HepG2 (cell line): ENCODE results near the gene HSDL2. TPM values are rescaled to one million over a fixed set of nuclear protein-coding genes. Genes with fewer than 3 reads are reported as not detected.

ENCODE experiments used
- ATAC-seq: fragments of 200-7000 bp; cut with Tn5 transposase; 3 replicates; pipeline ENCODE4 v1.9.1; 2020; ENCODE audit warnings: mild to moderate bottlenecking, moderate library complexity
- BruUV-seq: library from RNA; stranded (reverse); fragments of 400-500 nt; replicated peaks from 2 replicates; lab custom pipeline; 2021; lab: Mats Ljungman, UMichigan
- CTCF ChIA-PET: fragments of 300-600 bp; formaldehyde crosslinking; extraction: SDS; loops from one replicate; lab custom pipeline; 2021; ENCODE audit warnings: low total read pairs, inconsistent platforms, low intra/inter-chr PET ratio; lab: Yijun Ruan, JAX
- POLR2A ChIA-PET: fragments of 350-600 bp; sonication (Branson Sonifier 250); formaldehyde crosslinking; loops from one replicate; lab custom pipeline; 2020; ENCODE audit warnings: antibody characterized with exemption, inconsistent platforms; lab: Yijun Ruan, JAX
- DNase-seq: peaks from one replicate; pipeline ENCODE4 v3.0.0-alpha.2; 2015; ENCODE audit warnings: low spot score
- FAIRE-seq: peaks from 3 replicates; lab custom pipeline; 2011; peaks lifted over from hg19 to GRCh38; lab: Jason Lieb, UNC
- H2AFZ ChIP-seq: one replicate; pipeline ENCODE4 v1.6.1; 2011; ENCODE audit warnings: low read length, inconsistent platforms
- H3K27ac ChIP-seq: fragments of 300-600 bp; 3 replicates; pipeline ENCODE4 v1.8.0; 2011; ENCODE audit warnings: mixed run types, mild to moderate bottlenecking, mixed read lengths, low read length, inconsistent platforms; ENCODE audit not compliant: insufficient read depth; ENCODE audit errors: extremely low read length
- H3K27me3 ChIP-seq, 2 experiments: fragments of 200-600 bp in 1 of 2; 2 replicates in 1 of 2; 3 replicates in 1 of 2; pipeline versions ENCODE4 v1.6.0 to v1.8.0; 2011; ENCODE audit warnings: low read length in 2 of 2, mild to moderate bottlenecking in 2 of 2, moderate library complexity in 2 of 2, inconsistent platforms in 1 of 2; ENCODE audit not compliant: insufficient read depth in 2 of 2, control insufficient read depth in 1 of 2
- H3K36me3 ChIP-seq, 2 experiments: fragments of 200-600 bp in 1 of 2; replicated peaks in 1 of 2; 2 replicates in 1 of 2; 3 replicates in 1 of 2; pipeline versions ENCODE4 v1.5.1 to v1.8.0; 2011; ENCODE audit warnings: low read length in 2 of 2, inconsistent platforms in 1 of 2; ENCODE audit not compliant: insufficient read depth in 2 of 2, control insufficient read depth in 1 of 2
- H3K4me1 ChIP-seq: 2 replicates; pipeline ENCODE4 v1.5.1; 2012; ENCODE audit warnings: low read length, inconsistent platforms; ENCODE audit not compliant: insufficient read depth
- H3K4me2 ChIP-seq: 2 replicates; pipeline ENCODE4 v1.6.0; 2011; ENCODE audit warnings: low read depth, low read length, inconsistent platforms
- H3K4me3 ChIP-seq, 3 experiments: fragments of 200-600 bp in 1 of 3; sonication (generic), shearing (Covaris generic) in 1 of 3; replicated peaks in 1 of 3; 2 replicates each; pipeline ENCODE4 v1.5.1; 2011 to 2016; ENCODE audit warnings: low read length in 3 of 3, inconsistent platforms in 2 of 3, low read depth in 2 of 3, mild to moderate bottlenecking in 2 of 3, control low read depth in 1 of 3, mixed read lengths in 1 of 3; ENCODE audit not compliant: insufficient read depth in 1 of 3
- H3K79me2 ChIP-seq: one replicate; pipeline ENCODE4 v1.6.1; 2011; ENCODE audit warnings: low read length, inconsistent platforms; ENCODE audit not compliant: insufficient read depth
- H3K9ac ChIP-seq: 2 replicates; pipeline ENCODE4 v1.6.0; 2011; ENCODE audit warnings: mild to moderate bottlenecking, low read depth, low read length, inconsistent platforms; ENCODE audit not compliant: insufficient read depth
- H3K9me3 ChIP-seq: 2 replicates; pipeline ENCODE4 v1.5.1; 2012; ENCODE audit warnings: mild to moderate bottlenecking, low read length
- H4K20me1 ChIP-seq: 2 replicates; pipeline ENCODE4 v1.6.0; 2011; ENCODE audit warnings: inconsistent platforms, mild to moderate bottlenecking, low read length, moderate library complexity; ENCODE audit not compliant: insufficient read depth
- GATAD1 ChIP-seq: IDR thresholded peaks from 2 replicates; pipeline ENCODE4 v1.6.1; 2016; ENCODE audit warnings: missing genetic modification reagents, missing compliant biosample characterization
- MIXL1 ChIP-seq: IDR thresholded peaks from 2 replicates; pipeline ENCODE4 v1.6.1; 2016
- PITX1 ChIP-seq: sonication (generic); formaldehyde crosslinking; IDR thresholded peaks from 2 replicates; pipeline ENCODE4 v1.5.1; 2020; ENCODE audit warnings: mild to moderate bottlenecking, missing genetic modification reagents
- POLR2G ChIP-seq: fragments of 200-400 bp; formaldehyde crosslinking; IDR thresholded peaks from 2 replicates; pipeline ENCODE4 v1.6.1; 2018; ENCODE audit warnings: mild to moderate bottlenecking, low read depth, low read length, moderate library complexity
- REPIN1 ChIP-seq: sonication (generic); formaldehyde crosslinking; IDR thresholded peaks from 2 replicates; pipeline ENCODE4 v1.8.0; 2022; ENCODE audit warnings: missing genetic modification reagents, low read depth, mild to moderate bottlenecking, borderline replicate concordance
- SRF ChIP-seq: IDR thresholded peaks from 2 replicates; pipeline ENCODE4 v1.6.1; 2011; ENCODE audit warnings: mild to moderate bottlenecking, low read depth, low read length, moderate library complexity
- XBP1 ChIP-seq: sonication (generic); formaldehyde crosslinking; IDR thresholded peaks from 2 replicates; pipeline ENCODE4 v1.5.0; 2020; ENCODE audit warnings: missing genetic modification reagents
- ZNF234 ChIP-seq: sonication (generic); formaldehyde crosslinking; conservative IDR thresholded peaks from 2 replicates; pipeline ENCODE4 v1.5.1; 2020; ENCODE audit warnings: mild to moderate bottlenecking, missing genetic modification reagents
- ZNF382 ChIP-seq: sonication (generic); formaldehyde crosslinking; IDR thresholded peaks from 2 replicates; pipeline ENCODE4 v1.5.0; 2020; ENCODE audit warnings: missing genetic modification reagents, mild to moderate bottlenecking, borderline replicate concordance
- ZNF468 ChIP-seq: sonication (generic); formaldehyde crosslinking; IDR thresholded peaks from 2 replicates; pipeline ENCODE4 v1.8.0; 2022; ENCODE audit warnings: mild to moderate bottlenecking, moderate library complexity, missing genetic modification reagents
- ZNF569 ChIP-seq: sonication (generic); formaldehyde crosslinking; IDR thresholded peaks from 2 replicates; pipeline ENCODE4 v1.5.0; 2020; ENCODE audit warnings: mild to moderate bottlenecking, missing genetic modification reagents, moderate library complexity, borderline replicate concordance
- ZNF616 ChIP-seq: sonication (generic); formaldehyde crosslinking; IDR thresholded peaks from 2 replicates; pipeline ENCODE4 v1.5.0; 2020; ENCODE audit warnings: low read depth, mild to moderate bottlenecking, missing genetic modification reagents
- ZNF841 ChIP-seq: sonication (generic); formaldehyde crosslinking; IDR thresholded peaks from 2 replicates; pipeline ENCODE4 v1.8.1; 2023; ENCODE audit warnings: missing genetic modification reagents, borderline replicate concordance
- WGBS: methylation state at CpG from one replicate; pipeline ENCODE4 v1.1.6; 2017; ENCODE audit warnings: low lambda C conversion rate; 5-methylcytosine and 5-hydroxymethylcytosine counted together
- in situ Hi-C: cut with HindIII; loops from 2 replicates; pipeline ENCODE4 v1.10.0; 2017; ENCODE audit warnings: low pct_unique_long_range_greater_than_20kb; ENCODE audit not compliant: extremely low pct_ligation_motif_present
- intact Hi-C: fragments of 100-400 bp; cut with micrococcal nuclease; formaldehyde crosslinking; loops from one replicate; pipeline ENCODE4 v1.10.0; 2022; ENCODE audit not compliant: unreplicated experiment
- polyA plus RNA-seq, 8 experiments: library from polyadenylated mRNA; depleted of rRNA in 3 of 8; stranded (reverse) in 7 of 8; unstranded in 1 of 8; fragments of >200 nt; fragmentation: Illumina TruSeq in 4 of 8; extraction: Trizol in 4 of 8; gene quantifications; 2 replicates each; pipeline versions ENCODE4 v1.2.1 to v1.2.3, GENCODE V29; 2011 to 2016; ENCODE audit warnings: low read depth in 4 of 8, missing spikeins in 1 of 8, mixed read lengths in 1 of 8; ENCODE audit not compliant: insufficient read depth in 1 of 8
- total RNA-seq, 5 experiments: library from RNA; depleted of rRNA; stranded (reverse); fragments of >200 nt; fragmentation: Illumina TruSeq; extraction: Trizol; gene quantifications; 2 replicates each; pipeline ENCODE4 v1.2.3, GENCODE V29; 2016; ENCODE audit warnings: low read depth in 1 of 5
- TF ChIP-seq, protein P1 (sequence below): sonication (generic); formaldehyde crosslinking; IDR thresholded peaks from 2 replicates; pipeline ENCODE4 v1.5.1; 2020; ENCODE audit warnings: mild to moderate bottlenecking, moderate library complexity, missing genetic modification reagents
- TF ChIP-seq, protein P2 (sequence below): sonication (generic); formaldehyde crosslinking; conservative IDR thresholded peaks from 2 replicates; pipeline ENCODE4 v1.5.0; 2020; ENCODE audit warnings: missing genetic modification reagents
- TF ChIP-seq, protein P3 (sequence below): sonication (generic); formaldehyde crosslinking; IDR thresholded peaks from 2 replicates; pipeline ENCODE4 v1.4.0; 2020; ENCODE audit warnings: missing genetic modification reagents
- TF ChIP-seq, protein P4 (sequence below), 2 experiments: sonication (generic) in 1 of 2; formaldehyde crosslinking in 1 of 2; IDR thresholded peaks; 2 replicates each; pipeline versions ENCODE4 v1.4.0 to v1.6.1; 2018 to 2020; ENCODE audit warnings: missing genetic modification reagents in 2 of 2, borderline replicate concordance in 1 of 2, low read depth in 1 of 2, mild to moderate bottlenecking in 1 of 2, missing biosample characterization in 1 of 2

HSDL2 gene
- total and polyA plus RNA-seq, 2 of the 13 experiments (the other 11 are each of a cell fraction or from before 2014, with no cell fraction given): 55.3 to 80.2 TPM

DNA sequence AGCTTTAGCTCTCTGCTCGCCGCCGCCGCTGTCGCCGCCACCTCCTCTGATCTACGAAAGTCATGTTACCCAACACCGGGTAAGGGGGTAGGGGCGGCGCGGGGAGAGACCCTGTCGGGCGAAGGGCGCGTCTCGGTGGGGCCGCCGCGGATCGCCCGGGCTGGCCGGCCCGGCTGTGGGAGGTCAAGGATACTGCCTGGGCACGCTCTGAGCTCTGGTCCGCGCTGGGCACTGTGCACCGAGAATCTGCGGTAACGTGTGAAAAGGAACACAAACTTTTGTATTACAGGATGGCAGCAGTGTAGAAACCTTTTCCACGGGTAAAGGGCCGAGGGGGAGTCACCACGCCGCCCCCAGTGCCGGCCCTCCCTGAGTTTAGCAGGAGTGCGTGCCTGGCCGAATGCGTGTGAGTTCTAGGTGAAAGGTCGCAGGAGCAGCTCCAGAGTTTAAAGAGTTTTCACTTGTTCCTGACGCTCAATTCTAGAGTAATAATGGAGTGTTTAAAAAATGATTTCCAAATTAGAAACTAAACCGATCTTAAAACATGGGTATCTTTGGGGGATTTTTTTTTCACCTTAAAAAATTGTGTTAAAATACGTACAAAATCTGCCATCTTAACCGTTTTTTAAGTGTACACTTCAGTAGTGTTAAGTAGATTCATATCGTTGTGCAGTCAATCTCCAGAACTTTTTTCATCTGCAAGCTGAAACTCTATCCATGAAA lies at the start of gene HSDL2 (continued):
- TF ChIP-seq, protein P1, sequence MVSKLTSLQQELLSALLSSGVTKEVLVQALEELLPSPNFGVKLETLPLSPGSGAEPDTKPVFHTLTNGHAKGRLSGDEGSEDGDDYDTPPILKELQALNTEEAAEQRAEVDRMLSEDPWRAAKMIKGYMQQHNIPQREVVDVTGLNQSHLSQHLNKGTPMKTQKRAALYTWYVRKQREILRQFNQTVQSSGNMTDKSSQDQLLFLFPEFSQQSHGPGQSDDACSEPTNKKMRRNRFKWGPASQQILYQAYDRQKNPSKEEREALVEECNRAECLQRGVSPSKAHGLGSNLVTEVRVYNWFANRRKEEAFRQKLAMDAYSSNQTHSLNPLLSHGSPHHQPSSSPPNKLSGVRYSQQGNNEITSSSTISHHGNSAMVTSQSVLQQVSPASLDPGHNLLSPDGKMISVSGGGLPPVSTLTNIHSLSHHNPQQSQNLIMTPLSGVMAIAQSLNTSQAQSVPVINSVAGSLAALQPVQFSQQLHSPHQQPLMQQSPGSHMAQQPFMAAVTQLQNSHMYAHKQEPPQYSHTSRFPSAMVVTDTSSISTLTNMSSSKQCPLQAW (CRISPR knock-in tag): no peak
- TF ChIP-seq GATAD1 (CRISPR knock-in tag) (no peak), REPIN1 (CRISPR knock-in tag) (peak; percentile 46; the same call in 1 of the 2 replicates), ZNF841 (CRISPR knock-in tag) (no peak), MIXL1 (no peak)

DNA sequence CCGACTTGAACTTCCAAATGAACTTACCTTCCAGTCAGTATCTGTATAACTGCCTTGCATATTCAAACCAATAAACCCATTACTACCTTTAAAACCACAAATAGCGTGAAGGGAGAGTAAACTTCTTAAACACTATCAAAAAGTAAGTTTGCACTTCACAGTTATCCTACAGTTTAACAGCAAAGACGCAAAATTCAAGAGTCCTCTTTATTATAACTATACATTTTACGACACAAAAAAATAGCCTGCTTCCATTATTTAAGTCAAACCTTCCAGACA lies 48.3 kb upstream of the HSDL2 start:
- ATAC-seq (no peak), DNase-seq (no peak), FAIRE-seq (no peak)
- H3K27me3 ChIP-seq: no peaks in the 10 kb centered on the region
- ChIA-PET CTCF (no interaction called here), POLR2A (no interaction called here)
- no peaks in the 10 kb centered on the region for H3K9me3 ChIP-seq
- peak overlapping the region; percentile 87 to 95 (median 95); a peak in 5 of 6 replicates for H3K4me3 ChIP-seq
- peaks cover 63% of the 10 kb centered on the region for H3K4me1 ChIP-seq
- in situ Hi-C loops (no loop called here), intact Hi-C loops (loop anchor here (2.0 to 10.0 kb wide), 4 partner anchors 17 to 437 kb away; partner anchors contain the start of genes SUSD1 and UGCG)
- peaks cover 20% of the 10 kb centered on the region for H4K20me1 ChIP-seq
- H3K27ac ChIP-seq: peak overlapping the region; percentile 97
- BruUV-seq: no TSS peak
- H3K4me2 ChIP-seq: peak overlapping the region; percentile 76
- H3K36me3 ChIP-seq: 0 out of 5 replicates have a peak, but pooled peaks cover 0 to 3% of the 10 kb centered on the region in 2 experiments
- peak overlapping the region; percentile 94 for H3K9ac ChIP-seq
- peaks cover 61% of the 10 kb centered on the region for H3K79me2 ChIP-seq
- H2AFZ ChIP-seq: no peak overlapping the region
- WGBS: 2% methylated on average over 4 of the region's 4 CpGs
- TF ChIP-seq POLR2G (no peak), ZNF616 (no peak), ZNF569 (CRISPR knock-in tag) (no peak), ZNF468 (CRISPR knock-in tag) (no peak), ZNF234 (no peak), XBP1 (no peak), ZNF382 (CRISPR knock-in tag) (no peak), PITX1 (CRISPR knock-in tag) (no peak), SRF (no peak)
- TF ChIP-seq, protein P2, sequence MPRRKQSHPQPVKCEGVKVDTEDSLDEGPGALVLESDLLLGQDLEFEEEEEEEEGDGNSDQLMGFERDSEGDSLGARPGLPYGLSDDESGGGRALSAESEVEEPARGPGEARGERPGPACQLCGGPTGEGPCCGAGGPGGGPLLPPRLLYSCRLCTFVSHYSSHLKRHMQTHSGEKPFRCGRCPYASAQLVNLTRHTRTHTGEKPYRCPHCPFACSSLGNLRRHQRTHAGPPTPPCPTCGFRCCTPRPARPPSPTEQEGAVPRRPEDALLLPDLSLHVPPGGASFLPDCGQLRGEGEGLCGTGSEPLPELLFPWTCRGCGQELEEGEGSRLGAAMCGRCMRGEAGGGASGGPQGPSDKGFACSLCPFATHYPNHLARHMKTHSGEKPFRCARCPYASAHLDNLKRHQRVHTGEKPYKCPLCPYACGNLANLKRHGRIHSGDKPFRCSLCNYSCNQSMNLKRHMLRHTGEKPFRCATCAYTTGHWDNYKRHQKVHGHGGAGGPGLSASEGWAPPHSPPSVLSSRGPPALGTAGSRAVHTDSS: no peak
- TF ChIP-seq, protein P3, sequence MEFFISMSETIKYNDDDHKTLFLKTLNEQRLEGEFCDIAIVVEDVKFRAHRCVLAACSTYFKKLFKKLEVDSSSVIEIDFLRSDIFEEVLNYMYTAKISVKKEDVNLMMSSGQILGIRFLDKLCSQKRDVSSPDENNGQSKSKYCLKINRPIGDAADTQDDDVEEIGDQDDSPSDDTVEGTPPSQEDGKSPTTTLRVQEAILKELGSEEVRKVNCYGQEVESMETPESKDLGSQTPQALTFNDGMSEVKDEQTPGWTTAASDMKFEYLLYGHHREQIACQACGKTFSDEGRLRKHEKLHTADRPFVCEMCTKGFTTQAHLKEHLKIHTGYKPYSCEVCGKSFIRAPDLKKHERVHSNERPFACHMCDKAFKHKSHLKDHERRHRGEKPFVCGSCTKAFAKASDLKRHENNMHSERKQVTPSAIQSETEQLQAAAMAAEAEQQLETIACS (CRISPR knock-in tag): no peak
- TF ChIP-seq, protein P4, sequence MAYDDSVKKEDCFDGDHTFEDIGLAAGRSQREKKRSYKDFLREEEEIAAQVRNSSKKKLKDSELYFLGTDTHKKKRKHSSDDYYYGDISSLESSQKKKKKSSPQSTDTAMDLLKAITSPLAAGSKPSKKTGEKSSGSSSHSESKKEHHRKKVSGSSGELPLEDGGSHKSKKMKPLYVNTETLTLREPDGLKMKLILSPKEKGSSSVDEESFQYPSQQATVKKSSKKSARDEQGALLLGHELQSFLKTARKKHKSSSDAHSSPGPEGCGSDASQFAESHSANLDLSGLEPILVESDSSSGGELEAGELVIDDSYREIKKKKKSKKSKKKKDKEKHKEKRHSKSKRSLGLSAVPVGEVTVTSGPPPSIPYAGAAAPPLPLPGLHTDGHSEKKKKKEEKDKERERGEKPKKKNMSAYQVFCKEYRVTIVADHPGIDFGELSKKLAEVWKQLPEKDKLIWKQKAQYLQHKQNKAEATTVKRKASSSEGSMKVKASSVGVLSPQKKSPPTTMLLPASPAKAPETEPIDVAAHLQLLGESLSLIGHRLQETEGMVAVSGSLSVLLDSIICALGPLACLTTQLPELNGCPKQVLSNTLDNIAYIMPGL (CRISPR knock-in tag; IDR thresholded peaks at IDR 0.05; ENCODE audit: borderline replicate concordance in 1 of 2, low read depth in 1 of 2): no peak
